OCI-LY1 (cell line): ENCODE results near the gene ANKRD33.

Source experiments
- H2AFZ ChIP-seq: fragments of 200-600 bp; sonication (generic), shearing (Covaris generic); 2 replicates; pipeline ENCODE4 v1.6.0; 2014; ENCODE audit warnings: antibody characterized with exemption, mild to moderate bottlenecking, low read length
- H3F3A ChIP-seq: fragments of 200-600 bp; sonication (generic), shearing (Covaris generic); 2 replicates; pipeline ENCODE4 v1.6.0; 2014; ENCODE audit warnings: mild to moderate bottlenecking, antibody characterized with exemption, low read length, moderate library complexity; ENCODE audit not compliant: insufficient read depth
- H3K27ac ChIP-seq: fragments of 200-600 bp; sonication (generic); 2 replicates; pipeline ENCODE4 v1.5.1; 2014; ENCODE audit warnings: low read length, mixed run types, mild to moderate bottlenecking, low read depth; ENCODE audit not compliant: poor library complexity, severe bottlenecking
- H3K27me3 ChIP-seq: fragments of 200-600 bp; sonication (generic); 2 replicates; pipeline ENCODE4 v1.6.0; 2014; ENCODE audit warnings: antibody characterized with exemption, mild to moderate bottlenecking, low read length, moderate library complexity; ENCODE audit not compliant: insufficient read depth
- H3K36me3 ChIP-seq: fragments of 200-600 bp; sonication (generic); 2 replicates; pipeline ENCODE4 v1.6.1; 2014; ENCODE audit warnings: mild to moderate bottlenecking, antibody characterized with exemption, low read length, moderate library complexity, mixed read lengths; ENCODE audit not compliant: insufficient read depth
- H3K4me1 ChIP-seq: fragments of 200-600 bp; sonication (generic); 2 replicates; pipeline ENCODE4 v1.5.1; 2014; ENCODE audit warnings: mild to moderate bottlenecking, low read length, moderate library complexity; ENCODE audit not compliant: insufficient read depth, severe bottlenecking
- H3K4me2 ChIP-seq: fragments of 200-600 bp; sonication (generic), shearing (Covaris generic); 2 replicates; pipeline ENCODE4 v1.6.1; 2014; ENCODE audit warnings: low read length
- H3K4me3 ChIP-seq: fragments of 200-600 bp; sonication (generic); 2 replicates; pipeline ENCODE4 v1.5.1; 2014; ENCODE audit warnings: low read length, low read depth, mild to moderate bottlenecking, mixed read lengths; ENCODE audit not compliant: poor library complexity, severe bottlenecking
- H3K79me2 ChIP-seq: fragments of 200-600 bp; shearing (Covaris generic); 2 replicates; pipeline ENCODE4 v1.6.1; 2016; ENCODE audit warnings: mixed run types, low read length, mixed read lengths; ENCODE audit not compliant: insufficient read depth
- H3K9ac ChIP-seq: fragments of 200-600 bp; sonication (generic), shearing (Covaris generic); 2 replicates; pipeline ENCODE4 v1.6.1; 2014; ENCODE audit warnings: mild to moderate bottlenecking, low read length, mixed read lengths
- H3K9me2 ChIP-seq: fragments of 200-600 bp; sonication (generic), shearing (Covaris generic); 2 replicates; pipeline ENCODE4 v1.6.1; 2014; ENCODE audit warnings: low read depth, mild to moderate bottlenecking, low read length, mixed read lengths
- H3K9me3 ChIP-seq: fragments of 200-600 bp; shearing (Covaris generic); 2 replicates; pipeline ENCODE4 v1.6.1; 2014; ENCODE audit warnings: low read length, mixed read lengths
- H4K20me1 ChIP-seq: fragments of 200-600 bp; sonication (generic), shearing (Covaris generic); 2 replicates; pipeline ENCODE4 v1.6.0; 2016; ENCODE audit warnings: mild to moderate bottlenecking, low read length; ENCODE audit not compliant: insufficient read depth
- EZH2 ChIP-seq: fragments of 200-600 bp; sonication (generic), shearing (Covaris generic); IDR thresholded peaks from 2 replicates; pipeline ENCODE4 v1.8.0; 2017; ENCODE audit warnings: borderline replicate concordance, mixed run types, mild to moderate bottlenecking, antibody characterized with exemption, low read length, moderate library complexity, mixed read lengths
- TF ChIP-seq, protein P1 (sequence below): fragments of 200-600 bp; sonication (generic), shearing (Covaris generic); IDR thresholded peaks from 2 replicates; pipeline ENCODE4 v1.5.1; 2017; ENCODE audit warnings: mild to moderate bottlenecking, antibody characterized with exemption, low read length, moderate library complexity, mixed read lengths

The ANKRD33 gene

GRCh38 chr12:51915951-51916350 lies 28.0 kb downstream of the ANKRD33 start:
- H3K79me2 ChIP-seq: no peaks in the 10 kb centered on the region
- no peaks in the 10 kb centered on the region for H3F3A ChIP-seq
- no peak overlapping the region for H3K4me3 ChIP-seq
- TF ChIP-seq, protein P1, sequence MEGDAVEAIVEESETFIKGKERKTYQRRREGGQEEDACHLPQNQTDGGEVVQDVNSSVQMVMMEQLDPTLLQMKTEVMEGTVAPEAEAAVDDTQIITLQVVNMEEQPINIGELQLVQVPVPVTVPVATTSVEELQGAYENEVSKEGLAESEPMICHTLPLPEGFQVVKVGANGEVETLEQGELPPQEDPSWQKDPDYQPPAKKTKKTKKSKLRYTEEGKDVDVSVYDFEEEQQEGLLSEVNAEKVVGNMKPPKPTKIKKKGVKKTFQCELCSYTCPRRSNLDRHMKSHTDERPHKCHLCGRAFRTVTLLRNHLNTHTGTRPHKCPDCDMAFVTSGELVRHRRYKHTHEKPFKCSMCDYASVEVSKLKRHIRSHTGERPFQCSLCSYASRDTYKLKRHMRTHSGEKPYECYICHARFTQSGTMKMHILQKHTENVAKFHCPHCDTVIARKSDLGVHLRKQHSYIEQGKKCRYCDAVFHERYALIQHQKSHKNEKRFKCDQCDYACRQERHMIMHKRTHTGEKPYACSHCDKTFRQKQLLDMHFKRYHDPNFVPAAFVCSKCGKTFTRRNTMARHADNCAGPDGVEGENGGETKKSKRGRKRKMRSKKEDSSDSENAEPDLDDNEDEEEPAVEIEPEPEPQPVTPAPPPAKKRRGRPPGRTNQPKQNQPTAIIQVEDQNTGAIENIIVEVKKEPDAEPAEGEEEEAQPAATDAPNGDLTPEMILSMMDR: no peak
- TF ChIP-seq EZH2: no peak
- H4K20me1 ChIP-seq: no peaks in the 10 kb centered on the region
- H3K27me3 ChIP-seq: no peaks in the 10 kb centered on the region
- H3K9me2 ChIP-seq: no peaks in the 10 kb centered on the region
- H2AFZ ChIP-seq: no peak overlapping the region
- no peak overlapping the region for H3K9ac ChIP-seq
- H3K9me3 ChIP-seq: no peaks in the 10 kb centered on the region
- H3K4me1 ChIP-seq: no peaks in the 10 kb centered on the region
- no peaks in the 10 kb centered on the region for H3K36me3 ChIP-seq
- no peak overlapping the region for H3K27ac ChIP-seq
- H3K4me2 ChIP-seq: no peak overlapping the region

DNA sequence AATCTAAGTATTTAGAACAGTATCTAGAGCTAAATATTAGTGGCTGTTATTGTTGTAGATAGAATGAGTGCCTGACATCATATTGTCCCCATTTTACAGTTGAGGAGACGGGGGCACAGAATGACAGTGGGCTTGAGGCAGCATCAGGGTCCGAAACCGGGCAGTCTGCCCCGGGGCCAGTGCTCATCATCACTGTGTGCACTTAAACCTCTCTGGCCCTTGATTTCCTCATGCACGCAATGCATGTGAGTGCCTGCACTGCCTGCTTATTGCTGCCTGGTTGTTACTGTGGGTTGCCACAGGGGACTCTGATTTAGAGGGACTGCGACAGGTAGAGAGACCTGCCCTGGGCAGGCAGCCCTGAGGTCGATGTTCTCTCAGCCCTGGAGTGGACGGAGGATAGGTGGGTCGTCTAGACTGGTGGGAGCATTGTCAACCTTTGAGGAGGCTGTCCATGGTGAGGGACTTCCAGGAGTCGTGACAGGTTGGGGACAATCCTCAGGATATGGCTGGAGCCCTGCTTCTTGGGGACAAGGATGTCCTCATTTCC lies 29.2 kb downstream of the ANKRD33 start:
- no peaks in the 10 kb centered on the region for H3K9me3 ChIP-seq
- H4K20me1 ChIP-seq: no peaks in the 10 kb centered on the region
- H3K27me3 ChIP-seq: no peaks in the 10 kb centered on the region
- H3K4me2 ChIP-seq: no peak overlapping the region
- no peaks in the 10 kb centered on the region for H3K9me2 ChIP-seq
- no peaks in the 10 kb centered on the region for H3K36me3 ChIP-seq
- H3K27ac ChIP-seq: no peak overlapping the region
- H3K79me2 ChIP-seq: no peaks in the 10 kb centered on the region
- TF ChIP-seq EZH2: no peak
- TF ChIP-seq, protein P1: no peak
- H3K9ac ChIP-seq: no peak overlapping the region
- no peaks in the 10 kb centered on the region for H3F3A ChIP-seq
- H3K4me3 ChIP-seq: no peak overlapping the region
- H2AFZ ChIP-seq: no peak overlapping the region
- H3K4me1 ChIP-seq: no peaks in the 10 kb centered on the region

GRCh38 chr12:51917746-51918453 lies 30.0 kb downstream of the ANKRD33 start:
- no peaks in the 10 kb centered on the region for H3K9me2 ChIP-seq
- H3K9me3 ChIP-seq: no peaks in the 10 kb centered on the region
- H3K36me3 ChIP-seq: no peaks in the 10 kb centered on the region
- H3K9ac ChIP-seq: no peak overlapping the region
- no peaks in the 10 kb centered on the region for H3F3A ChIP-seq
- H3K4me2 ChIP-seq: no peak overlapping the region
- H3K79me2 ChIP-seq: no peaks in the 10 kb centered on the region
- TF ChIP-seq, protein P1: no peak
- no peak for TF ChIP-seq EZH2
- H3K27me3 ChIP-seq: no peaks in the 10 kb centered on the region
- no peak overlapping the region for H3K4me3 ChIP-seq
- H3K27ac ChIP-seq: no peak overlapping the region
- no peaks in the 10 kb centered on the region for H3K4me1 ChIP-seq
- no peaks in the 10 kb centered on the region for H4K20me1 ChIP-seq
- H2AFZ ChIP-seq: no peak overlapping the region
